ENCODE results near the gene RPL39L. TPM values are rescaled to one million over a fixed set of nuclear protein-coding genes. Genes with fewer than 3 reads are reported as not detected.

Gene RPL39L
- 100 to 1,000 TPM in 1 of 2 donors, 10 to 100 TPM in 1; 93.0 to 101 TPM for total RNA-seq
- 421 TPM for polyA plus RNA-seq (ENCODE audit: insufficient read depth, low read depth, low replicate concordance)
- long read RNA-seq, donor 1, transcript RPL39L-201 (3 exons, 756 nt): major isoform, 28 of 28 reads
- long read RNA-seq, donor 1, partial matches to known transcripts: 0 of 28 reads
- long read RNA-seq, donor 1, other reads (novel, unspliced or antisense): 0 of 28 reads
- long read RNA-seq, donor 2, transcript RPL39L-201 (3 exons, 756 nt): major isoform, 17 of 18 reads
- long read RNA-seq, donor 2, partial matches to known transcripts: 0 of 18 reads
- long read RNA-seq, donor 2, other reads (novel, unspliced or antisense): 0 of 18 reads

DNA sequence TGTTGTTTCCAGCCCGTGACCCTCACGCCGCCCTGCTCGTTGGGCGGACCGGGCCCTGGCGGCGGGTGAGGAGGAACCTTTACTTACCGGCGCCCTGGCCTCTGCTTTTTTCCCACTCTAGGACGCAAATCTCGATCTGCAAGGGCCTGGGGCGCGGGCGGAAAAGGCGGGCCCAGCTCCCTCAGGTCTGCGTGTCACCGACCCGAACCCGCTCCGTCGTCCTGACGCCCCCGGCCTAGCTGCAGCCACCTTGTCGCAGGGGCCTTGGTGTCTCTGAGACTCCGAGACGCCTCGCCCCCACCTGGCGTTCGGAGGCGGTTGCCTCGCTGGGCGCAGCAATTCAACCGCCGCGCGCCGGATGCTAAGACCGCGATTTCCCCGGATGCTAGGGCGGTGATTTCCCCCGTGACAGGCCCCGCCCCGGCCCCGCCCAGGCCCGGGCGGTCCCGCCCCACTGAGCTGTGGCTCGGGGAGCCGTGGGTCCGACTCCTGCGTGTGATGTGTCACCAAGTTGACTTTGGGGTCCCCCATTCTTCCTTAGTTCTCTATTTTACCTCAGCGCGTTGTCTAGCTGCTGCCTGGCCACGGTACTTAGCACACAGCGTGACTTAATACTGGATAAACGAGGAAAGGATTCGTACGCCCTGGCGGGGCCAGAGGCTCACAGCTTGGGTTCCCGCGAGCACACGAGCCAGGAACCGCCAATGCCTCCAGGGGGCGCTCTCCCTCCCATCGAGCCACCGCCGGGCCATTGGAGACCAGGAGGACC lies at the start of gene RPL39L:
TSS of gene RPL39L (minus strand) at position 371 of the 769 bp plus-strand sequence. CDS start 18,196 bp downstream, outside the sequence.
- H3K4me1 ChIP-seq: no peaks in the 10 kb centered on the region
- H3K36me3 ChIP-seq (ENCODE audit: low read depth, missing control alignments): no peaks in the 10 kb centered on the region
- 5 to 10% methylated on average over 22 to 45 of the region's 69 CpGs for WGBS, 2 donors
- no peaks in the 10 kb centered on the region for H3K9me3 ChIP-seq
- no peaks in the 10 kb centered on the region for H3K27me3 ChIP-seq
- DNase-seq: peak; percentile 90
- H3K27ac ChIP-seq: peak within 1 kb of the TSS; percentile 57 to 65
- peak within 1 kb of the TSS; percentile 51 to 68 for H3K4me3 ChIP-seq
- TF ChIP-seq POLR2A (IDR thresholded peaks at IDR 0.05): no peak
- TF ChIP-seq CTCF (IDR thresholded peaks at IDR 0.05): peak; percentile 69 to 84 (median 74)
- intact Hi-C loops (cut with DNase I; ENCODE audit: low total_unique reads): no loop called here

- 46 to 69% methylated on average over 2 of the region's 2 CpGs for WGBS, 2 donors
- H3K4me1 ChIP-seq: no peaks in the 10 kb centered on the region
Observed at GRCh38 chr3:187188931-187189330, 49.6 kb upstream of the RPL39L start.

GRCh38 chr3:187186801-187187421 lies 47.6 kb upstream of the RPL39L start:
- no peak overlapping the region for H3K4me3 ChIP-seq
- no peak for TF ChIP-seq CTCF (IDR thresholded peaks at IDR 0.05)
- no peak for TF ChIP-seq POLR2A (IDR thresholded peaks at IDR 0.05)
- H3K27ac ChIP-seq: no peak overlapping the region
- no peak for DNase-seq
- H3K4me1 ChIP-seq: no peaks in the 10 kb centered on the region
- 62 to 73% methylated on average over 5 of the region's 5 CpGs for WGBS, 2 donors
- intact Hi-C loops (cut with DNase I; ENCODE audit: low total_unique reads): no loop called here
- no peaks in the 10 kb centered on the region for H3K27me3 ChIP-seq
- H3K9me3 ChIP-seq: no peaks in the 10 kb centered on the region
- no peaks in the 10 kb centered on the region for H3K36me3 ChIP-seq (ENCODE audit: low read depth, missing control alignments)

More at GRCh38 chr3:187188931-187189330, 49.6 kb upstream of the RPL39L start:
- TF ChIP-seq CTCF (IDR thresholded peaks at IDR 0.05): no peak
- no peak for TF ChIP-seq POLR2A (IDR thresholded peaks at IDR 0.05)
- Histone ChIP-seq H3K36me3 (ENCODE audit: low read depth, missing control alignments) (no peaks in the 10 kb centered on the region), H3K4me3 (no peak overlapping the region), H3K9me3 (no peaks in the 10 kb centered on the region), H3K27me3 (no peaks in the 10 kb centered on the region), H3K27ac (no peak overlapping the region)
- intact Hi-C loops (cut with DNase I; ENCODE audit: low total_unique reads): no loop called here
- DNase-seq: no peak

DNA sequence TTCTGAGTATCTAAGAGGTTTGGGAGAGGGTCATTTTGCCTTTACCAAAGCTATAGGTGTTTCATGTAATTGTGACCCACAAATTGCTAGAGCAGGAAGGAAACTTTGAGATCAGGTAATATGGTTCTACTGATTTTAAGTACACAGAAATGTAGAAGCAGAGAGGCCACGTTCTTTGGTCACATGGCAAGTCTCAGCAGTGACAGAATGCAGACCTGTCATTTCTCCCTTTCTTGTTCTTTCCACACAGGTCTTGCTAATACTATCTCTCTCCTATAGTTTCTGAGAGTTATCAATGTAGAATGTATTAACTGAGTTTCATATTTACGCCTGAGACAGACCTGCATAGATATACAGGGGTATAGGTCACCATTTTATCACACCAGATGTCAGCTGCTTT lies 47.1 kb upstream of the RPL39L start:
- DNase-seq: no peak
- no peaks in the 10 kb centered on the region for H3K4me1 ChIP-seq
- H3K4me3 ChIP-seq: no peak overlapping the region
- intact Hi-C loops (cut with DNase I; ENCODE audit: low total_unique reads): no loop called here
- no peaks in the 10 kb centered on the region for H3K9me3 ChIP-seq
- no peak overlapping the region for H3K27ac ChIP-seq
- 56 to 68% methylated on average over 2 of the region's 2 CpGs for WGBS, 2 donors
- no peaks in the 10 kb centered on the region for H3K36me3 ChIP-seq (ENCODE audit: low read depth, missing control alignments)
- H3K27me3 ChIP-seq: no peaks in the 10 kb centered on the region
- no peak for TF ChIP-seq POLR2A (IDR thresholded peaks at IDR 0.05)
- TF ChIP-seq CTCF (IDR thresholded peaks at IDR 0.05): no peak

Data from testis (tissue), 5 donors.